Fibroblast of mammary gland (primary cell): Measurements from ENCODE around the gene HYAL3.

ENCODE experiments used
- DNase-seq: peaks from one replicate; pipeline ENCODE4 v3.0.0-alpha.2; 2010; ENCODE audit warnings: low read depth
- H3K4me3 ChIP-seq: 2 replicates; pipeline ENCODE4 v1.5.1; 2011; ENCODE audit warnings: low read depth, mild to moderate bottlenecking, low read length, moderate library complexity; ENCODE audit not compliant: control insufficient read depth
- CTCF ChIP-seq: conservative IDR thresholded peaks from 2 replicates; pipeline ENCODE4 v1.5.1; 2011; ENCODE audit warnings: low read depth, low read length, inconsistent platforms; ENCODE audit not compliant: control insufficient read depth, insufficient read depth

Gene HYAL3

GRCh38 chr3:50319894-50320625 lies 20.9 kb upstream of the HYAL3 start:
- DNase-seq = no peak
- H3K4me3 ChIP-seq = peak overlapping the region; percentile 84
- no peak for TF ChIP-seq CTCF

- DNase-seq = no peak
- H3K4me3 ChIP-seq = no peak overlapping the region
- no peak for TF ChIP-seq CTCF
These were observed 20.1 kb upstream of the HYAL3 start for GRCh38 chr3:50319181-50319893.

GRCh38 chr3:50318615-50319014 lies 19.4 kb upstream of the HYAL3 start:
- no peak for DNase-seq
- H3K4me3 ChIP-seq = no peak overlapping the region
- no peak for TF ChIP-seq CTCF

- H3K4me3 ChIP-seq = no peak overlapping the region
- DNase-seq = no peak
These were observed 19.0 kb upstream of the HYAL3 start for GRCh38 chr3:50318163-50318562.

GRCh38 chr3:50317300-50317699 lies 18.1 kb upstream of the HYAL3 start:
- DNase-seq = no peak
- H3K4me3 ChIP-seq = no peak overlapping the region
- TF ChIP-seq CTCF = no peak

More at GRCh38 chr3:50318163-50318562, 19.0 kb upstream of the HYAL3 start:
- no peak for TF ChIP-seq CTCF

GRCh38 chr3:50316657-50317242 lies 17.5 kb upstream of the HYAL3 start:
- no peak overlapping the region for H3K4me3 ChIP-seq
- DNase-seq = peak; percentile 53
- TF ChIP-seq CTCF = no peak
